Skeletal muscle tissue (tissue), 4 donors: ENCODE measurements around the gene WTIP. TPM values are rescaled to one million over a fixed set of nuclear protein-coding genes. Genes with fewer than 3 reads are reported as not detected.
"Not testable (repeated sequence)": the region's sequence is repeated elsewhere in the genome, so short reads cannot be mapped to it uniquely, and the experiment has no call there.

Experiments used
- H3K27ac ChIP-seq: one replicate; pipeline ENCODE4 v1.7.0; 2013; ENCODE audit warnings: mild to moderate bottlenecking, low read depth, low read length, inconsistent platforms
- H3K27me3 ChIP-seq, 3 donors: one replicate each; pipeline ENCODE4 v1.7.0; 2013; ENCODE audit warnings: low read length in 3 of 3; ENCODE audit not compliant: control insufficient read depth in 3 of 3, insufficient read depth in 3 of 3
- H3K36me3 ChIP-seq, 3 donors: one replicate each; pipeline ENCODE4 v1.7.0; 2013; ENCODE audit warnings: low read length in 3 of 3; ENCODE audit not compliant: control insufficient read depth in 3 of 3, insufficient read depth in 3 of 3
- H3K4me1 ChIP-seq, 3 donors: one replicate each; pipeline ENCODE4 v1.7.0; 2013; ENCODE audit warnings: low read length in 3 of 3, mild to moderate bottlenecking in 3 of 3; ENCODE audit not compliant: control insufficient read depth in 3 of 3, insufficient read depth in 3 of 3
- H3K4me3 ChIP-seq, 3 donors: one replicate each; pipeline ENCODE4 v1.7.0; 2013; ENCODE audit warnings: low read length in 3 of 3
- H3K9ac ChIP-seq, 3 donors: one replicate each; pipeline ENCODE4 v1.7.0; 2013; ENCODE audit warnings: low read length in 3 of 3, mild to moderate bottlenecking in 3 of 3, moderate library complexity in 2 of 3, low read depth in 1 of 3
- H3K9me3 ChIP-seq, 3 donors: one replicate each; pipeline ENCODE4 v1.7.0; 2013; ENCODE audit warnings: low read length in 3 of 3; ENCODE audit not compliant: control insufficient read depth in 3 of 3
- total RNA-seq: library from RNA; depleted of rRNA; stranded (reverse); fragments of >200 nt; gene quantifications from one replicate; pipeline ENCODE4 v1.2.3, GENCODE V29; 2014
- donor health status: Osteomylitis.

The WTIP gene
- total RNA-seq, 1 donor from 2014 or later, result 12.0 TPM

DNA sequence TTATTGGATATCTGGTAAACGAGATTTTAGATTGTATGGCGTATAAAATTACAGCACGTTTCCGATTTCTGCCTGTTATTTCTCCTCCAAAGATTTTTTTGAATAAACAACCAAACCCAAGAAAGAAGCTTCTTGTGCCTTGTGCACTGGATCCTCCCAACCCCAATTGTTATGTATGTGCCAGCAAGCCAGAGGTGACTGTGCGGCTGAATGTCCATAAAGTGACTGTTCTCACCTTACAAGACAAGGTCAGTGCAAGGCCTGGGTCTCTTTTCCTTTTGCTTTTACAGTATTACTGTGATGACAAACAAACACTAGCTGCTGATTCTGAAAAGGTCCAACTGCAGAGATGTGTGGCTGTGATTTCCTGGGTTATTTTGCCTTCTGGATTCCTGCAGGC lies 22.9 kb upstream of the WTIP start:
- H3K4me3 ChIP-seq, result no peak overlapping the region
- peak overlapping the region; percentile 75 for H3K27ac ChIP-seq
- no peaks in the 10 kb centered on the region for H3K9me3 ChIP-seq
- no peaks in the 10 kb centered on the region for H3K27me3 ChIP-seq
- peaks cover 18 to 61% (median 39%) of the 10 kb centered on the region in 3 donors for H3K36me3 ChIP-seq
- H3K4me1 ChIP-seq, result peaks cover 40 to 43% (median 42%) of the 10 kb centered on the region in 3 donors
- H3K9ac ChIP-seq, result peak overlapping the region in 1 of 3 donors; percentile 46

DNA sequence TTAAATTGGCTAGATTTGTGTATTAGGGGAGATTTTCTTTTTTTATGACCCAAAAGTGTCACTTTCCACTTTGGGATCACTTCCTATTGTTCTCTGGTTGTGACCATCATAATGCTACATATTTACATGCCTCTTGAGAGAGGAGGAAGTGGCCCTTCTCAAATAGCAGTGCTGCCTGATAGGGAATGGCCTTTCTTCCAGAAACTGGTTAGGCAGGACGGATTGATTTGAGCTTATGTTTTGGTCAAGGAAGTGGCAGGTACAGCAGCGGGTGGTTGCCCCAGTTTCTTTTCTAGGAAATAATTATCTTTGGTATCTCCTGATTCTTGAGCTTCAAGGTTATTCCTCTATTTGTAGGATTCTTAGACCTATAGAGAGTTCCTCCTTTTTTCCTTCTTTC lies 21.9 kb upstream of the WTIP start:
- Histone ChIP-seq H3K27me3 (no peaks in the 10 kb centered on the region), H3K27ac (peak overlapping the region; percentile 75), H3K36me3 (peaks cover 9 to 57% (median 32%) of the 10 kb centered on the region in 3 donors), H3K4me3 (no peak overlapping the region), H3K9ac (no peak overlapping the region), H3K9me3 (no peaks in the 10 kb centered on the region), H3K4me1 (peaks cover 40 to 43% (median 42%) of the 10 kb centered on the region in 3 donors)

DNA sequence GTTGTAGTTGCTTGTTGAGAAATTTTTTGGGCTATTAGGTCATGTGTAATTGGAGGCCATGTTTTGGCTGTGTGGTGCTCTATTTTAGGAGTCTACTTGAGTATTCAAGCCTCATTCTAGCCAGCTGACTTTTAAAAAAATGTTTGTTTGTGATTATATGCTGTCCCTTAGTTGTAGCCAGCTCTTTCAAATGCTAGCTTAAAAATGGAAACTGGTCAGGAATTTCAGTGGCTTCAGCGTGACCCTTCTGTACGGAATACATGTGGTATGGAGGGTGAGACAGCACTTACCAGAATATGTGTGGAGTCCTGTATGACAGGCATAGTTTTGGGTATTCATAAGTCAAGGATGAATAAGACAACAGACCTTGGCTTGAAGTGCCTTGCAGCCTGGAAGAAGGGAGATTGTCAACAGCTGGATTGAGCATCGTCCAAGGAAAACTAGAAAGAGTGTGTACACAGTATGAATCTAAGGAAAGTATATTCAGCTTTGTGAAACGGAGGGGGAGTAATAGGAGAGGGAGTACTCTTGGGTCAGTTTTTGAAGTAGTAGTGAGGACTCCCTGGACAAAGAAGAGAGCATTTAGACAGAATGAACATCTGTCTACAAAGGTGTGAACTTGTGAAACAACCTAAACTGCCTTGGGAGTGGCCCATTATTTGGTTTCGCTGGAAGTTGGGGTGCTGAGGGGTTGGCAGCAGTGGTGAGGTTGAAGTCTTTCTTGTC lies 20.0 kb upstream of the WTIP start:
- Histone ChIP-seq H3K9me3 (no peaks in the 10 kb centered on the region), H3K27me3 (no peaks in the 10 kb centered on the region), H3K4me1 (peaks cover 40 to 43% (median 42%) of the 10 kb centered on the region in 3 donors), H3K27ac (peak overlapping the region; percentile 75), H3K36me3 (peaks cover 9 to 65% (median 38%) of the 10 kb centered on the region in 3 donors), H3K9ac (peak overlapping the region; percentile 4 to 61 (median 42)), H3K4me3 (peak overlapping the region in 2 of 3 donors; percentile 10 to 45)

DNA sequence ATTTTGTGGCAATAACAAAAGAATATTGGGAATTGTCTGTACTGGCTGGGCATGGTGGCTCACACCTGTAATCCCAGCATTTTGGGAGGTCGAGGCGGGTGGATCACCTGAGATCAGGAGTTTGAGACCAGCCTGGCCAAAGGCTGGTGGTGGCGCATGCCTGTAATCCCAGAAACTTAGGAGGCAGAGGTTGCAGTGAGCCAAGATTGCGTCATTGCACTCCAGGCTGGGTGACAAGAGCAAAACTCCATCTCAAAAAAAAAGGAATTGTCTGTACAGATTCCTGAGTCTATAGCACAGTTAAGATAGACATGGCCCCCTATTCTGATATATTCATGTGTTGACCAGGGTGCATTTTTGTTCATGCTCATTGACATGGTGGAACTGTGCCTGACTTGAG lies 16.8 kb upstream of the WTIP start:
- not testable (repeated sequence) for H3K9me3 ChIP-seq, H3K27me3 ChIP-seq, H3K9ac ChIP-seq, H3K4me3 ChIP-seq, H3K27ac ChIP-seq
- H3K4me1 ChIP-seq, result peaks cover 24 to 27% (median 26%) of the 10 kb centered on the region in 3 donors
- H3K36me3 ChIP-seq, result peaks cover 24 to 70% (median 50%) of the 10 kb centered on the region in 3 donors

DNA sequence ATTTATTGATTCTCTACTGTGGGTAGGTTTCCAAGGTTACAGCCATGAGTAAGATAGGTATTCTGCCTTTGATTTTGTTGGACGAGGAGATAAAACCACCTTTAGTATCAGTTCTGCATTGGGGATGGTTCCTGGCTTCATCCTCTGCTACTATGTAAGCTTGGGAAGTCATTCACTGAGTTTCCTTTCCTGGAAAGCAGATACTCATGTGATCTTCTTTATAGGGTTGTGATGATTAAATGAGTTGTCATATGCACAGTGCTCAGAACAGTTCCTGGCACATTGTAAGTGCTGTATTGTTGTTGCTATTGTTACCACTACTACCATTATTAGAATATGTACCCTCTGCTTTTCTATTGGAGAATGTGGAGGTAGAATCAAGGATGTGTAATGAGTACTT lies 13.1 kb upstream of the WTIP start:
- Histone ChIP-seq H3K4me3 (no peak overlapping the region), H3K27me3 (no peaks in the 10 kb centered on the region), H3K36me3 (peaks cover 37 to 65% (median 58%) of the 10 kb centered on the region in 3 donors), H3K27ac (no peak overlapping the region), H3K9ac (no peak overlapping the region), H3K4me1 (peaks cover 0 to 9% (median 4%) of the 10 kb centered on the region in 3 donors), H3K9me3 (no peaks in the 10 kb centered on the region)

DNA sequence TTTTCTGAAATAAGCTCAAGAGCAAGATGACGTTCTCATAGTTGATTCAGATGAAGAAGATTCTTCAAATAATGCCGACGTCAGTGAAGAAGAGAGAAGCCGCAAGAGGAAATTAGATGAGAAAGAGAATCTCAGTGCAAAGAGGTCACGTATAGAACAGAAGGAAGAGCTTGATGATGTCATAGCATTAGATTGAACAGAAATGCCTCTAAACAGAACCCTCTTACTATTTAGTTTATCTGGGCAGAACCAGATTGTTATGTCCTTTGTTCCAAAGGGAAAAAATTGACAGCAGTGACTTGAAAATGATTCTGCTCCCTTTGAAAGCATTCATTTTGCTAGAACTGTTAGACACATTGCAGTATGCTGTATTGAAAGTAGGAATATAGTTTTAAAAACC lies 12.5 kb upstream of the WTIP start:
- H3K9ac ChIP-seq, H3K27ac ChIP-seq: not testable (repeated sequence)
- peaks cover 43 to 61% (median 53%) of the 10 kb centered on the region in 3 donors for H3K36me3 ChIP-seq

DNA sequence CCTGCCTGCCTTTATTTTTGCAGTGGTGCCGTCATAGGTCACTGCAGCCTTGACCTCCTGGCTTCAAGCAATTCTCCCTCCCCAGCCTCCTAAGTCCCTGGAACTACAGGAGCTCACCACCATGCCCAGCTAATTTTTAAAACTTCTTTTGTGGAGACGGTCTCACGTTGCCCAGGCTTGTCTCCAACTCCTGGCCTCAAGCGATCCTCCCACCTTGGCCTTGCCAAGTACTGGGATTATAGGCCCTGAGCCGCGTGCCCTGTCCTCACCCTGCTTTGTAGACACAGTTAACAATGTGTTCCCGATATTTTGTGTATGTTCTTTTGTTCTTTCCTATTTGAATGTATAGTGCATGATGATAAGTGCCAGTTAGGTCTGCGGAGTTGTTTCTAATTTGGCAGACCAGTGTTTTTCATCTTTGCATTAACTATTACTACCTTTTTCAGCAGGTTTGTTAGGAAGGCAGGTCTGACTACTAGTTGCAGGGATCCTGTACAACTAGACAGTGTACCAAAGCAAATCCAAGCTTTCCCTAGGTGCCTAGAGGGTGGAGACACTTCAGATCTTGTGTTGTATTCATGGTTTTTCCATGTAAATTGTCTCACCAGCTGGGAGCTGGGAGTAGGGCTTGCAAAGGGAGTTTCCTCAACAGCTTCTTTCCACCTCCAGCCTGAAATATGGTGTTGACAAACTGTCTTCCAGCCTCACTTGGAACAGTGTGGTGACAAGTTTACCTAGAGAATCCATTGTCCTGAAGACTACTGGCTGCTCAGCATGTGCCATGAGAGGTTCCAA lies 9.5 kb upstream of the WTIP start:
- Histone ChIP-seq H3K27me3 (no peaks in the 10 kb centered on the region), H3K27ac (no peak overlapping the region), H3K9me3 (no peaks in the 10 kb centered on the region), H3K4me1 (peaks cover 0 to 10% (median 9%) of the 10 kb centered on the region in 3 donors), H3K36me3 (peaks cover 30 to 44% (median 35%) of the 10 kb centered on the region in 3 donors), H3K4me3 (no peak overlapping the region), H3K9ac (peak overlapping the region in 1 of 3 donors; percentile 3)

More for the DNA sequence above, 12.5 kb upstream of the WTIP start:
- H3K9me3 ChIP-seq, H3K4me3 ChIP-seq, H3K4me1 ChIP-seq, H3K27me3 ChIP-seq: not testable (repeated sequence)

DNA sequence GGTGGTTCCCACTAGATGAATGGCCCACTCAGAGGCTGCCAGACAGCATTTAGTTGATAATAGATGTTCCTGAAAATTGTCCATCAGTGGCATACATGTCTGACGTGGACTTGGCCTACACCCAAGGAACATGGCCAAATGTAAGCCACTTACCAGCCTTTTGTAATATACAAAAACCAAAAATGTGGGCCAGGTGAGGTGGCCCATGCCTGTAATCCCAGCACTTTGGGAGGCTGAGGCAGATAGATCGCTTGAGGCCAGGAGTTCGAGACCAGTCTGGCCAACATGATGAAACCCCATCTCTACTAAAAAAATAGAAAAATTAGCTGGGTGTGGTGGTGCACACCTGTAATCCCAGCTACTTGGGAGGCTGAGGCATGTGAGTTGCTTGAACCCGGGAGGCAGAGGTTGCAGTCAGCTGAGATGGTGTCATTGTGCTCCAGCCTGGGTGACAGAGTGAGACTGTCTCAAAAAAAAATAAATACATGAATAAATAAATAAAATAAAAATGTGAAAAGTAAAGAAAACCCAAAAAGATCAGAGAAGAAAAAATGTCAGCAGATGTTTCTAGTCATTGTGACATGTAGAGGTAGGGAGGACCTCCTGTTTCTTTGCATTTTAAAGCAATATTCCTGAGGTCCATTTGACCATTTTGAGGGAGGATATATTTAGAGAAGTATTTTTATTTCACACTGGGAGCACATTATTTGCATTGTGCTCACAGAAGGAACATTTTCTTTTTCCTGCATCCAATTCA lies 7.1 kb upstream of the WTIP start:
- Histone ChIP-seq H3K4me3 (no peak overlapping the region), H3K36me3 (peaks cover 13 to 27% (median 25%) of the 10 kb centered on the region in 3 donors), H3K27me3 (peaks cover 0 to 5% (median 0%) of the 10 kb centered on the region in 3 donors), H3K9me3 (no peaks in the 10 kb centered on the region), H3K27ac (no peak overlapping the region), H3K9ac (no peak overlapping the region), H3K4me1 (peaks cover 0 to 10% (median 9%) of the 10 kb centered on the region in 3 donors)

DNA sequence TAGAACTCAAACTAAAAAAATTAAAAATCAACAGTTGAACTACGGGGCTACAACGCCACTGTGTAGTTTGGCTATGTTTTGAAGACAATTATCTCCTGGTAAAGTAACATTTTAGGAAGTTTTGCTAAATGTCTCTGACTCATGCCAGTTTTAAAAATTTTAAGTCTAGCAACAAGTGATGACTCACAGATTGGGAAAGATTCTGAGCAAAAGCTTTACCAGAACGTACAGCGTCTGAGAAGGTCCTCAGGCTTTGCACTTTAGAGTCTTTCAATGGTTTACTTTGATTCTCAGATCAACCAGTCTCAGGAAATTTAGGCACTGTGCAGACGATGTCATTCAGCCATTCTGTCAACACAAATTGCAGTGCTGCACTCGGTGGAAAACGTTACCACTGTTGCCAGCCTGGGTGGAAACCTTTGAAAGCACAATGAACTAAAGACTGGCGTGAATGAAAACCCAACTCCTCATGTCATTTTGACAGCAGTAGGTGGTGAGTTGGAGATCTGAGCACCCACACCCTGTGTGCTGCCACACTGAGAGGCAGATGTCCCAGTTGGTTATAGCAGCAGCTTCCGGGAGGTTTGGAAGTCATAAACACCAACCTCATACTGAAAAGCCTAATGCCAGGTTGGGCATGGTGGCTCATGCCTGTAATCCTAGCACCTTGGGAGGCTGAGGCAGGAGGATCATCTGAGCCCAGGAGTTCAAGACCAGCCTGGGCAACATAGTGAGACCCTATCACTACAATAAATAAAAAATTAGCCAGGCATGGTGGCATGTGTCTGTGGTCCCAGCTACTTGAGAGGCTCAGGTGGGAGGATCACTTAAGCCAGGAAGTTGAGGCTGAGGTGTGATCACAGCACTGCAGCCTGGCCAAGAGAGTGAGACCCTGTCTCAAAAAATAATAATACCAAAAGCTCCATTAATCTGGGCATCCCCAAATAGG lies 6.3 kb upstream of the WTIP start:
- Histone ChIP-seq H3K27me3 (peaks cover 0 to 5% (median 0%) of the 10 kb centered on the region in 3 donors), H3K27ac (no peak overlapping the region), H3K9ac (peak overlapping the region in 1 of 3 donors; percentile 9), H3K4me3 (no peak overlapping the region), H3K36me3 (peaks cover 9 to 24% (median 21%) of the 10 kb centered on the region in 3 donors), H3K9me3 (no peaks in the 10 kb centered on the region), H3K4me1 (peaks cover 0 to 10% (median 9%) of the 10 kb centered on the region in 3 donors)
